ENCODE results near the gene RORC. TPM values are rescaled to one million over a fixed set of nuclear protein-coding genes. Genes with fewer than 3 reads are reported as not detected.

RORC gene
- total RNA-seq, 1 donor from 2014 or later, result 0.17 TPM

- DNase-seq (ENCODE audit: low read depth), result no peak
- Histone ChIP-seq H3K4me3 (ENCODE audit: low read depth, low read length) (no peak overlapping the region), H3K36me3 (ENCODE audit: control insufficient read depth, insufficient read depth, low read length) (no peaks in the 10 kb centered on the region), H3K27me3 (ENCODE audit: control insufficient read depth, insufficient read depth, low read length) (peaks cover 1% of the 10 kb centered on the region)
- no peak for TF ChIP-seq CTCF (IDR thresholded peaks at IDR 0.05; ENCODE audit: insufficient read depth, low read length, poor library complexity, severe bottlenecking)
These were observed 14.5 kb upstream of the RORC start for GRCh38 chr1:151846062-151846568.

DNA sequence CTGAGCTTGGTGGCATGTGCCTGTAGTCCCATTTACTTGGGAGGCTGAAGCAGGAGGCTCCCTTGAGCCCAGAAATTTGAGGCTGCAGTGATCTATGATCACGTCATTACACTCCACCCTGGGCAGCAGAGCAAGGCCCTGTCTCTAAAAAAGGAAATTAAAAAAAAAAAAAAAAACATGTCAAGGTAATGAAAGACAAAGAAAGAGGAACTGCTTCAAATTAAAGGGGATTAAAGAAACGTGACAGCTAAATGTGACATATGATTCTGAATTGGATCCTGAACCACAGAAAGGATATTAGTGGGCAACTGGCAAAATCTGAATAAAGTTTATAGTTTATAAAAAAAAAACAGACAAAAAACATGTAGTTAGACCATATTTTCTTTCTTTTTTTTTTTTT is 11.8 kb upstream of the RORC start:
- TF ChIP-seq CTCF (IDR thresholded peaks at IDR 0.05; ENCODE audit: insufficient read depth, low read length, poor library complexity, severe bottlenecking), result no peak
- no peak for DNase-seq (ENCODE audit: low read depth)
- peaks cover 12% of the 10 kb centered on the region for H3K27me3 ChIP-seq (ENCODE audit: control insufficient read depth, insufficient read depth, low read length)
- no peak overlapping the region for H3K4me3 ChIP-seq (ENCODE audit: low read depth, low read length)
- H3K36me3 ChIP-seq (ENCODE audit: control insufficient read depth, insufficient read depth, low read length), result no peaks in the 10 kb centered on the region

- DNase-seq (ENCODE audit: low read depth), result no peak
- no peak overlapping the region for H3K4me3 ChIP-seq (ENCODE audit: low read depth, low read length)
- peaks cover 17% of the 10 kb centered on the region for H3K27me3 ChIP-seq (ENCODE audit: control insufficient read depth, insufficient read depth, low read length)
- no peak for TF ChIP-seq CTCF (IDR thresholded peaks at IDR 0.05; ENCODE audit: insufficient read depth, low read length, poor library complexity, severe bottlenecking)
- H3K36me3 ChIP-seq (ENCODE audit: control insufficient read depth, insufficient read depth, low read length), result no peaks in the 10 kb centered on the region
These were observed 9.5 kb upstream of the RORC start for GRCh38 chr1:151841141-151841540.

DNA sequence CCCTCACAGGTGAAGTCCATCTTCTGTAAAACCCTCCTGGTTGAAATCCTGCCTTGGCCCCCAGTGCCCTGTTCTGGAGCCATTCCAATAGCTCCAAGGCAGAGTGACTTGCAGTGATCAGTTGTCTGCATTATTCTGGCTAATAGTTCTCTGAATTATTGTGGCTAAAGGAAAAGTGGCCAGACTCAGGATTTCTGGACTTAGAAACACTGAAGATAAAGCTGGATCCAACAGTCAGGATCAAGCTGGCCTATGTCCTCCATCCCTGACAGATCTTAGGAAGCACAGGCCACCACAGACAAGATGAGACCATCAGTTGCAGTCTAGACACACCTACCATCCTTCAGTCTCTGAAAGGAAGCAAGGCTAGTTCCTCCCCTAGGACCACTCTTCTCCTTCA is 8.8 kb upstream of the RORC start:
- no peak overlapping the region for H3K4me3 ChIP-seq (ENCODE audit: low read depth, low read length)
- no peak for TF ChIP-seq CTCF (IDR thresholded peaks at IDR 0.05; ENCODE audit: insufficient read depth, low read length, poor library complexity, severe bottlenecking)
- peaks cover 17% of the 10 kb centered on the region for H3K27me3 ChIP-seq (ENCODE audit: control insufficient read depth, insufficient read depth, low read length)
- DNase-seq (ENCODE audit: low read depth), result no peak
- no peaks in the 10 kb centered on the region for H3K36me3 ChIP-seq (ENCODE audit: control insufficient read depth, insufficient read depth, low read length)

DNA sequence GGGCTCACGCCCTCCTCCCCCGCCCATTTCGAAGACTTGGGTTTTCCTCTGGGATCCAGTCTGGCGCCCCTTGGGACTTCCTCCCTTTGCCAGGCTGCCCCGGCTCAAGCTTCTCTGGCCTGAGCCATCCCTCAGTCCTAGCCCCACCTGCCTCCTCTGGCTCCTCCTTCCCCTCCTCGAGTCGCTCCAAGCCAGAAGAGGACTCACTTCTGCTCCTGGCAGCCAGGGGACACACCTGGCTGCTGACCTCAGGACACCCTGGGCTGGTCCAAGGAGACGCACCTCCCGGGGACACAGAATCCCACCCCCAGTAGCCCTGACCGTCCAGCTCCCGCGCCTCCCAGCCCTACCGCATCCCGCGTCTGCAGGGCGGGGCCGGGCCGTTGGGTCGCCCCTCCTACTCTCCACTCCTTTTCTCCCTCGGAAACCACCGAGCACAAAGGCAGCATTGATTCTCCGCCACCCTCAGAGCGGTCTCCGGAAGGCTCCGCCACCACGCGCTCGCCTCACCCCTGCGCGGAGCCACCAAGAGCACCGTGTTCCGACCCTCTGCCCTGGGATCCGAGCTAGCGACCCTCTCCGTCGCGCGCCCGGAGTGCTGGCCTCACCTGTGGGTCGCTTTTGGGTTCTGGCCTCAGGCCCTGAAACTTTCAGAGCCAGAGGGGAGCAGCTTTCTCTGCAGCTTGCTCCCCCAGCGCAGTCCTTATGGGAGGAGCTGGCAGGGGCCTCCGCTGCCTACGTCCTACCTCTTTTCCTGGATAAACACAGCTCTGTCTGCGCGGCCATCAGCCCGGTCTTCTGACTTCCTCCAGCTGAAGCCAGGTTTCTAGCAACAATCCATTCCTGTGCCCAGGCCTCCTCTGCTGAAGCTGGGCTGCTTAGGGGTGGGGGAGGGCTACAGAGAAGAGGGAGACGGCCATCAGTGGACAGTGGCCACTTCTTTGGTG is 8.1 kb upstream of the RORC start, which contains the start of gene C2CD4D:
C2CD4D (minus strand) TSS at position 364 of the 947 bp plus-strand sequence. CDS start 831 bp downstream, outside the sequence.
- Histone ChIP-seq H3K27me3 (ENCODE audit: control insufficient read depth, insufficient read depth, low read length) (peaks cover 17% of the 10 kb centered on the region), H3K4me3 (ENCODE audit: low read depth, low read length) (peak within 1 kb of the TSS; percentile 21), H3K36me3 (ENCODE audit: control insufficient read depth, insufficient read depth, low read length) (no peaks in the 10 kb centered on the region)
- DNase-seq (ENCODE audit: low read depth), result no peak
- no peak for TF ChIP-seq CTCF (IDR thresholded peaks at IDR 0.05; ENCODE audit: insufficient read depth, low read length, poor library complexity, severe bottlenecking)
